NCI-H146 (cell line): Measurements from ENCODE around the gene C1QL4.
A peak's percentile ranks its signal among the peaks of the same experiment; 100 is the strongest.
"Not testable (repeated sequence)": the region's sequence is repeated elsewhere in the genome, so short reads cannot be mapped to it uniquely, and the experiment has no call there.

ENCODE experiments used
- DNase-seq: peaks from one replicate; lab custom pipeline; 2025; lab: John Stamatoyannopoulos, UW

The C1QL4 gene

GRCh38 chr12:49333778-49334177, 3.2 kb downstream of the C1QL4 start:
- DNase-seq = not testable (repeated sequence)

GRCh38 chr12:49332891-49333371, 4.1 kb downstream of the C1QL4 start:
- DNase-seq = no peak

- no peak for DNase-seq
These were observed 4.5 kb downstream of the C1QL4 start for GRCh38 chr12:49332441-49332861.

- peak; percentile 28 for DNase-seq
These were observed 5.4 kb downstream of the C1QL4 start for GRCh38 chr12:49331380-49332222.

GRCh38 chr12:49330631-49331379, 6.2 kb downstream of the C1QL4 start:
- no peak for DNase-seq

- no peak for DNase-seq
These were observed 6.9 kb downstream of the C1QL4 start for GRCh38 chr12:49330032-49330619.

- DNase-seq = no peak
These were observed 8.2 kb downstream of the C1QL4 start for GRCh38 chr12:49328816-49329215.

- DNase-seq = no peak
These were observed 9.1 kb downstream of the C1QL4 start for GRCh38 chr12:49327887-49328286.

- no peak for DNase-seq
These were observed 9.6 kb downstream of the C1QL4 start for GRCh38 chr12:49327368-49327767.

- DNase-seq = no peak
These were observed 11.4 kb downstream of the C1QL4 start for GRCh38 chr12:49325606-49326005.

GRCh38 chr12:49323524-49324097, 13.4 kb downstream of the C1QL4 start:
- no peak for DNase-seq

GRCh38 chr12:49322708-49323523, 14.1 kb downstream of the C1QL4 start, which contains the start of gene TROAP:
Gene TROAP, plus strand, starts transcription at chr12:49323255. Its CDS starts 354 bp downstream, at chr12:49323609.
- DNase-seq = peak; percentile 99

GRCh38 chr12:49322367-49322707, 14.7 kb downstream of the C1QL4 start:
- DNase-seq = no peak

- DNase-seq = not testable (repeated sequence)
These were observed 16.4 kb downstream of the C1QL4 start for GRCh38 chr12:49320411-49321103.

GRCh38 chr12:49317118-49317517, 19.9 kb downstream of the C1QL4 start:
- not testable (repeated sequence) for DNase-seq

GRCh38 chr12:49314811-49315210, 22.2 kb downstream of the C1QL4 start:
- DNase-seq = no peak

- DNase-seq = not testable (repeated sequence)
These were observed 26.5 kb downstream of the C1QL4 start for GRCh38 chr12:49310451-49311000.

- DNase-seq = no peak
These were observed 27.6 kb downstream of the C1QL4 start for GRCh38 chr12:49309386-49309785.

GRCh38 chr12:49305762-49306510, 31.1 kb downstream of the C1QL4 start:
- no peak for DNase-seq

- no peak for DNase-seq
These were observed 32.8 kb downstream of the C1QL4 start for GRCh38 chr12:49304161-49304560.
